Retinal pigment epithelial cell (primary cell): ENCODE results near the gene CFAP97D2.
"Not testable (repeated sequence)": the region's sequence is repeated elsewhere in the genome, so short reads cannot be mapped to it uniquely, and the experiment has no call there.

Source experiments
- DNase-seq: peaks from one replicate; pipeline ENCODE4 v3.0.0-alpha.2; 2010; ENCODE audit warnings: low read depth
- H3K4me3 ChIP-seq: 2 replicates; pipeline ENCODE4 v1.5.1; 2011; ENCODE audit warnings: mild to moderate bottlenecking, low read length, control low read depth, moderate library complexity
- CTCF ChIP-seq: conservative IDR thresholded peaks from 2 replicates; pipeline ENCODE4 v1.5.1; 2011; ENCODE audit warnings: low read depth, low read length, control low read depth, inconsistent platforms

Gene CFAP97D2

GRCh38 chr13:114259374-114259773, 80.3 kb downstream of the CFAP97D2 start:
- no peak for TF ChIP-seq CTCF
- H3K4me3 ChIP-seq, result no peak overlapping the region
- no peak for DNase-seq

GRCh38 chr13:114259974-114260373, 80.9 kb downstream of the CFAP97D2 start:
- DNase-seq, result no peak
- TF ChIP-seq CTCF, result no peak
- H3K4me3 ChIP-seq, result no peak overlapping the region

DNA sequence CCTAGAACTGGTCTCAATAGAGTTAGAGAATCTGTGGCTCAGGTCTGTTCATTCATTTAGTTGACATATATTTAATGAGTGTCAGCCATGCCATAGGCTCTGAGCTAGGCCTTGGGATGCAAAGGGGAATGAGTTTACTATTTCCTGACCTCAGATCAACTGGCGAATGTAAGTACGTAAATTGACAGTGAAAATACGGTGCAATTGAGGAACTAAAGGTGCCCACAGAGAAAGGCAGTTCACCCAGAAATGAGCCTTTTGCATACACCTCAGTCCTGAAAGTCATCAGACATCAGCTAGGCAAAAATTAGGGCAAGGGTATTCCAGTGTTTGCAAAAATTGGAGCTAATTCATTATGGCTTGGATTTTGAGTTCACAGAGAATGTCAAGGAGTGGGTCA, 81.8 kb downstream of the CFAP97D2 start:
- H3K4me3 ChIP-seq, result no peak overlapping the region
- DNase-seq, result no peak
- no peak for TF ChIP-seq CTCF

DNA sequence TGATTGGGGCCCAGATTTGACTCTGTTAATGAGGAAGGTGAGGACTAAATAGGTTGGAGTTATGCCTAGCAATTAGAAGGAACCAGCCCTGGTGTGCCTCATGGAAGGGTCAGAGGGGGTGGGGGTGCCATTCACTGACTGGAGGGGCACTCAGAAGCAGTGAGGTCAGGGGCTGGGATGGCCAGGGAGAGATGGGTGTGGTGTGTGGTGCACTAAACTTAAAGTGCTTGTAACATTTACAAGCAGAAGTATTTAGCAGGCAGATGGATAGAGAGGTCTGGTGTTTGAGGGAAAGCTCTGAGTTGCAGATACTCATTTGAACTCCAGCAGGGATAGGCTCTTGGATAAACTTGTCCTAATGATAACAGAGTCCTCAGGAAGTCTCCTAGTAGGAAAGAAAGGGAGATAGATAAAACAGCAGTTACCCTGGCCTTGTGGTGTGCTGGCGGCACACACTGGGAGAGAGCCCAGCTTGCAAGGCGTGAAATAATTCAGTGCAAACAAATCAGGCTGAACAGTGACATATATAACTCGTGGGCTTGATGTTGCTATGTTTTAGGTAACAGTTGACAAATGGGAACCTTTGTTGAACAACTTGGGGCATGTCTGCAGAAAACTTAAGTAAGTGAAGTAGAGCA, 82.4 kb downstream of the CFAP97D2 start:
- DNase-seq, result no peak
- no peak overlapping the region for H3K4me3 ChIP-seq
- no peak for TF ChIP-seq CTCF

- no peak overlapping the region for H3K4me3 ChIP-seq
- DNase-seq, result no peak
- TF ChIP-seq CTCF, result no peak
Observed at GRCh38 chr13:114263578-114263977, 84.5 kb downstream of the CFAP97D2 start.

DNA sequence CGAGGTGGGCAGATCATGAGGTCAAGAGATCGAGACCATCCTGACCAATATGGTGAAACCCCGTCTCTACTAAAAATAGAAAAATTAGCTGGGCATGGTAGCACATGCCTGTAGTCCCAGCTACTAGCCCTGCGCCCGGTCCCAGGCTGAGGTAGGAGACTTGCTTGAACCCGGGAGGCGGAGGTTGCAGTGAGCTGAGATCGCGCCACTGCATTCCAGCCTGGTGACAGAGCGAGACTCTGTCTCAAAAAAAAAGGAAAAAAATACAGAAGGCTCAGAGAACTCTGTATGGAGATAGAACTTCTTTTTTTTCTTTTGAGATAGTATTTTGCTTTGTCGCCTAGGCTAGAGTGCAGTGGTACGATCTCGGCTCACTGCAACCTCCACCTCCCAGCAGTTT, 85.3 kb downstream of the CFAP97D2 start:
- not testable (repeated sequence) for DNase-seq, H3K4me3 ChIP-seq

GRCh38 chr13:114264886-114265611, 86.0 kb downstream of the CFAP97D2 start:
- no peak overlapping the region for H3K4me3 ChIP-seq
- TF ChIP-seq CTCF, result no peak
- DNase-seq, result no peak
